ENCODE measurements around the gene GRIN2B. TPM values are rescaled to one million over a fixed set of nuclear protein-coding genes. Genes with fewer than 3 reads are reported as not detected.

The GRIN2B gene
- total RNA-seq, 2 experiments from 2014 or later: 0.03 TPM; not detected in 1

- POLR2A ChIA-PET: interaction anchor here (0.7 kb wide), 1 partner anchor 40 kb away, joined by 5 read pairs; no protein-coding TSS in a partner anchor
- Histone ChIP-seq H3K36me3 (ENCODE audit: insufficient read depth, low read length) (no peaks in the 10 kb centered on the region), H3K79me2 (ENCODE audit: insufficient read depth, low read depth, low read length) (no peaks in the 10 kb centered on the region), H3K4me3 (ENCODE audit: low read depth, low read length, poor library complexity, severe bottlenecking) (no peak overlapping the region), H4K20me1 (ENCODE audit: insufficient read depth, low read length) (no peaks in the 10 kb centered on the region), H2AFZ (ENCODE audit: low read length) (no peak overlapping the region), H3K9me2 (ENCODE audit: insufficient read depth, low read length) (no peaks in the 10 kb centered on the region), H3K27ac (ENCODE audit: low read depth, low read length, poor library complexity, severe bottlenecking) (no peak overlapping the region), H3K4me2 (ENCODE audit: low read length) (no peak overlapping the region), H3K9me3 (ENCODE audit: low read length) (no peaks in the 10 kb centered on the region), H3K4me1 (ENCODE audit: insufficient read depth, low read length, poor library complexity, severe bottlenecking) (no peaks in the 10 kb centered on the region)
- BruUV-seq (replicated peaks): no TSS peak
- TF ChIP-seq EZH2phosphoT487 (IDR thresholded peaks at IDR 0.05; ENCODE audit: borderline replicate concordance, low read depth, low read length) (no peak), CTCF (conservative IDR thresholded peaks at IDR 0.05; ENCODE audit: low read length) (no peak)
- DNase-seq (ENCODE audit: low spot score): no peak
- intact Hi-C loops (cut with micrococcal nuclease; ENCODE audit: unreplicated experiment): no loop called here
- CTCF ChIA-PET (ENCODE audit: unreplicated experiment): no interaction called here
These were observed 43.2 kb upstream of the GRIN2B start for GRCh38 chr12:14024591-14024990.

- no peaks in the 10 kb centered on the region for H3K9me2 ChIP-seq (ENCODE audit: insufficient read depth, low read length)
- no peaks in the 10 kb centered on the region for H3K36me3 ChIP-seq (ENCODE audit: insufficient read depth, low read length)
- TF ChIP-seq EZH2phosphoT487 (IDR thresholded peaks at IDR 0.05; ENCODE audit: borderline replicate concordance, low read depth, low read length) (no peak), CTCF (conservative IDR thresholded peaks at IDR 0.05; ENCODE audit: low read length) (no peak)
- intact Hi-C loops (cut with micrococcal nuclease; ENCODE audit: unreplicated experiment): no loop called here
- no peak overlapping the region for H2AFZ ChIP-seq (ENCODE audit: low read length)
- no peak overlapping the region for H3K4me3 ChIP-seq (ENCODE audit: low read depth, low read length, poor library complexity, severe bottlenecking)
- H3K79me2 ChIP-seq (ENCODE audit: insufficient read depth, low read depth, low read length): no peaks in the 10 kb centered on the region
- H3K27ac ChIP-seq (ENCODE audit: low read depth, low read length, poor library complexity, severe bottlenecking): no peak overlapping the region
- H4K20me1 ChIP-seq (ENCODE audit: insufficient read depth, low read length): no peaks in the 10 kb centered on the region
- ChIA-PET CTCF (ENCODE audit: unreplicated experiment) (no interaction called here), POLR2A (no interaction called here)
- no peaks in the 10 kb centered on the region for H3K9me3 ChIP-seq (ENCODE audit: low read length)
- no peak overlapping the region for H3K4me2 ChIP-seq (ENCODE audit: low read length)
- no peaks in the 10 kb centered on the region for H3K4me1 ChIP-seq (ENCODE audit: insufficient read depth, low read length, poor library complexity, severe bottlenecking)
- no TSS peak for BruUV-seq (replicated peaks)
- no peak for DNase-seq (ENCODE audit: low spot score)
These were observed 36.7 kb upstream of the GRIN2B start for GRCh38 chr12:14018080-14018479.

- no peaks in the 10 kb centered on the region for H3K36me3 ChIP-seq (ENCODE audit: insufficient read depth, low read length)
- DNase-seq (ENCODE audit: low spot score): no peak
- H3K4me1 ChIP-seq (ENCODE audit: insufficient read depth, low read length, poor library complexity, severe bottlenecking): no peaks in the 10 kb centered on the region
- no peaks in the 10 kb centered on the region for H3K9me2 ChIP-seq (ENCODE audit: insufficient read depth, low read length)
- ChIA-PET POLR2A (no interaction called here), CTCF (ENCODE audit: unreplicated experiment) (no interaction called here)
- intact Hi-C loops (cut with micrococcal nuclease; ENCODE audit: unreplicated experiment): no loop called here
- no peak overlapping the region for H3K4me2 ChIP-seq (ENCODE audit: low read length)
- H3K9me3 ChIP-seq (ENCODE audit: low read length): no peaks in the 10 kb centered on the region
- H4K20me1 ChIP-seq (ENCODE audit: insufficient read depth, low read length): no peaks in the 10 kb centered on the region
- no peak overlapping the region for H3K4me3 ChIP-seq (ENCODE audit: low read depth, low read length, poor library complexity, severe bottlenecking)
- H3K27ac ChIP-seq (ENCODE audit: low read depth, low read length, poor library complexity, severe bottlenecking): no peak overlapping the region
- TF ChIP-seq CTCF (conservative IDR thresholded peaks at IDR 0.05; ENCODE audit: low read length): no peak
- TF ChIP-seq EZH2phosphoT487 (IDR thresholded peaks at IDR 0.05; ENCODE audit: borderline replicate concordance, low read depth, low read length): no peak
- H2AFZ ChIP-seq (ENCODE audit: low read length): no peak overlapping the region
- H3K79me2 ChIP-seq (ENCODE audit: insufficient read depth, low read depth, low read length): no peaks in the 10 kb centered on the region
- BruUV-seq (replicated peaks): no TSS peak
These were observed 29.6 kb upstream of the GRIN2B start for GRCh38 chr12:14010989-14011388.

All from OCI-LY7 (cell line).